Measurements from ENCODE around the gene OMA1.

DNA sequence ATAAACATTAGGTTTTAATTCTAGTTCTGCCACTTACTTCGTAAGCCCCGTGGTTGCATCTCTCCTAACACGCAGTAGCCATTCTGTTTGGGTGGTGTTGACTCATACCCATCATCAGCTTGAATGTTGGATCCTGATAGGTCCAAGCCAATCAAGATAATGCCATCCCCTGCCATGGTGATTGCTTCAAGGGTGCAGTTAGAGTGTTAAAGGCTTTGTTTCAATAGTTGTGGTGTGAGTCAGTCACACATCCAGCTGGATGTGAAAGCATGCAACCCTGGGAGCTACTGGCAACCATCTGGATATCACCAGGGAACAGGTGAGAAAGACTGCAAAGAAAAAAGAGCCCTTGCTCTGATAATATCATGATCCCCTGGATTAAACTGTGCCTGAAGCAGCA is 69.1 kb downstream of the OMA1 start:
- TF ChIP-seq YY1 (IDR thresholded peaks at IDR 0.05; ENCODE audit: insufficient read depth, insufficient read length) (no peak), SUZ12 (IDR thresholded peaks at IDR 0.05; ENCODE audit: extremely low read depth, insufficient read depth, insufficient read length) (no peak), ZNF274 (IDR thresholded peaks at IDR 0.05; ENCODE audit: low read depth, low read length) (no peak)
